ENCODE measurements around the gene LSM2. TPM values are rescaled to one million over a fixed set of nuclear protein-coding genes. Genes with fewer than 3 reads are reported as not detected.

LSM2 gene
- total and polyA plus RNA-seq, 9 of the 15 experiments (the other 6 are each of a cell fraction or from before 2014, with no cell fraction given), result 154 to 407 (median 223) TPM

DNA sequence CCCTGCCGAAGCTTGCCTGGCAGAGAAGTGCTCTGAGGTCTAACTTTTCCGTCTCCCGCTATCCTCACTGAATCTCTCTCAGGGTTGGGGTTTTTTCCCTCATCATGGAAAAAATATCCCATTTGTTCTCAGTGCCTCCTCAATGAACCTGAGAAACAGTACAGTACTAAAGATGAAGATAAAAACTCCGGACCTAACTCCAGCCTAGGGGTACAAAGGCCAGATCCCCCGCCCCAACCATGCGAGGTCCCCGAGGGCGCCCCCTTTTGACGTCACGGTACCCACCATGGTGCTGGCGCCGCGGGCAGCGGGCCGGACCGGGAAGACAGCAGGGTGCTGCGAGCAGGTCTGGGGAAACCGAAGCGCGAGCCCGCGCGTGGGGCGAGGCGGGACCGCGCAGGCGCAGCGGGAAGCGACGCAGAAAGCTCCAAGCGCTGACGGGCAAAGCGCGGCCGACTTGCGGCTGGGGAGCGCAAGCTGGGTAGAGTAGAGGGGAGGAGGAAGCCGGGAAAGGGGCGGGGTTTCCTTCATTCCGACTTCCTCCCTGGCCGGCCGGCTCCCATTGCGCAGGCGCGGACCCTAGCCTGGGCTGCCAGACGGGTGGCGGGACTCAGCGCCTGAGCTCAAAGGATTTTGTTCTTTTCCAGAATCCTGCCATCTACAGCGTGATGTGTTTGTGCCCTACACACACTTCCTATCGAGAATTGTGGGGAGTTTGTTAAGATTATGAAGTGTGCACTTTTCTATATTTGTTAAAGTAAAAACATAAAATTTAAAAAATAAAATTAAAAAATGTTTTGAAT is at the start of gene LSM2 (continued):
- TF ChIP-seq NR2C2 (CRISPR knock-in tag; IDR thresholded peaks at IDR 0.05) (no peak), NR2C2 (tag; IDR thresholded peaks at IDR 0.05) (peak; percentile 64; the same call in 1 of the 2 replicates), ZBTB17 (CRISPR knock-in tag; IDR thresholded peaks at IDR 0.05) (peak; percentile 88; the same call in 1 of the 2 replicates), ETS1 (conservative IDR thresholded peaks at IDR 0.05; ENCODE audit: control insufficient read depth, low read depth, low read length) (peak; percentile 89), ZNF324 (CRISPR knock-in tag; IDR thresholded peaks at IDR 0.05) (no peak), PCBP2 (IDR thresholded peaks at IDR 0.05; ENCODE audit: low read depth, low read length, poor library complexity, severe bottlenecking) (no peak), POU5F1 (IDR thresholded peaks at IDR 0.05; ENCODE audit: borderline replicate concordance, low read depth, low read length, partially characterized antibody) (no peak), ZNF316 (IDR thresholded peaks at IDR 0.05) (0 out of 2 replicates have a peak, but pooled peaks have one; percentile 19), GATAD2B (IDR thresholded peaks at IDR 0.05; ENCODE audit: borderline replicate concordance) (no peak), CHD4 (IDR thresholded peaks at IDR 0.05; ENCODE audit: insufficient read depth, insufficient replicate concordance, low read depth, low read length, poor library complexity, severe bottlenecking) (peak; percentile 84), FOXK2 (conservative IDR thresholded peaks at IDR 0.05 in 1 of 2, IDR thresholded peaks at IDR 0.05 in 1 of 2; ENCODE audit: low read depth in 2 of 2) (peak in 1 of 2 experiments; percentile 83; a peak in 3 of 4 replicates), SNRNP70 (optimal IDR thresholded peaks at IDR 0.05; ENCODE audit: low read depth, low read length) (no peak), CXXC5 (CRISPR knock-in tag; IDR thresholded peaks at IDR 0.05) (peak; percentile 94), HCFC1 (IDR thresholded peaks at IDR 0.05; ENCODE audit: low read depth, low read length) (peak; percentile 69), ZNF398 (CRISPR knock-in tag; IDR thresholded peaks at IDR 0.05) (no peak), ZNF695 (CRISPR knock-in tag; IDR thresholded peaks at IDR 0.05) (no peak), CCNT2 (IDR thresholded peaks at IDR 0.05; ENCODE audit: borderline replicate concordance, extremely low read depth, insufficient read length, low read depth, low read length) (peak; percentile 98), TEAD2 (tag; IDR thresholded peaks at IDR 0.05) (0 out of 2 replicates have a peak, but pooled peaks have one; percentile 25)
- TF ChIP-seq, protein P1, sequence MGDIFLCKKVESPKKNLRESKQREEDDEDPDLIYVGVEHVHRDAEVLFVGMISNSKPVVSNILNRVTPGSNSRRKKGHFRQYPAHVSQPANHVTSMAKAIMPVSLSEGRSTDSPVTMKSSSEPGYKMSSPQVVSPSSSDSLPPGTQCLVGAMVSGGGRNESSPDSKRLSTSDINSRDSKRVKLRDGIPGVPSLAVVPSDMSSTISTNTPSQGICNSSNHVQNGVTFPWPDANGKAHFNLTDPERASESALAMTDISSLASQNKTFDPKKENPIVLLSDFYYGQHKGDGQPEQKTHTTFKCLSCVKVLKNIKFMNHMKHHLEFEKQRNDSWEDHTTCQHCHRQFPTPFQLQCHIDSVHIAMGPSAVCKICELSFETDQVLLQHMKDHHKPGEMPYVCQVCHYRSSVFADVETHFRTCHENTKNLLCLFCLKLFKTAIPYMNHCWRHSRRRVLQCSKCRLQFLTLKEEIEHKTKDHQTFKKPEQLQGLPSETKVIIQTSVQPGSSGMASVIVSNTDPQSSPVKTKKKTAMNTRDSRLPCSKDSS (IDR thresholded peaks at IDR 0.05; ENCODE audit: low read depth, partially characterized antibody), result no peak
- TF ChIP-seq, protein P2, sequence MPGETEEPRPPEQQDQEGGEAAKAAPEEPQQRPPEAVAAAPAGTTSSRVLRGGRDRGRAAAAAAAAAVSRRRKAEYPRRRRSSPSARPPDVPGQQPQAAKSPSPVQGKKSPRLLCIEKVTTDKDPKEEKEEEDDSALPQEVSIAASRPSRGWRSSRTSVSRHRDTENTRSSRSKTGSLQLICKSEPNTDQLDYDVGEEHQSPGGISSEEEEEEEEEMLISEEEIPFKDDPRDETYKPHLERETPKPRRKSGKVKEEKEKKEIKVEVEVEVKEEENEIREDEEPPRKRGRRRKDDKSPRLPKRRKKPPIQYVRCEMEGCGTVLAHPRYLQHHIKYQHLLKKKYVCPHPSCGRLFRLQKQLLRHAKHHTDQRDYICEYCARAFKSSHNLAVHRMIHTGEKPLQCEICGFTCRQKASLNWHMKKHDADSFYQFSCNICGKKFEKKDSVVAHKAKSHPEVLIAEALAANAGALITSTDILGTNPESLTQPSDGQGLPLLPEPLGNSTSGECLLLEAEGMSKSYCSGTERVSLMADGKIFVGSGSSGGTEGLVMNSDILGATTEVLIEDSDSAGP (CRISPR knock-in tag; IDR thresholded peaks at IDR 0.05), result no peak
